ENCODE data around the gene HERC2. TPM values are rescaled to one million over a fixed set of nuclear protein-coding genes. Genes with fewer than 3 reads are reported as not detected.

Gene HERC2
- total and polyA plus RNA-seq, 2 of the 4 experiments (the other 2 are of a cell fraction) = 20.8 to 28.9 TPM

DNA sequence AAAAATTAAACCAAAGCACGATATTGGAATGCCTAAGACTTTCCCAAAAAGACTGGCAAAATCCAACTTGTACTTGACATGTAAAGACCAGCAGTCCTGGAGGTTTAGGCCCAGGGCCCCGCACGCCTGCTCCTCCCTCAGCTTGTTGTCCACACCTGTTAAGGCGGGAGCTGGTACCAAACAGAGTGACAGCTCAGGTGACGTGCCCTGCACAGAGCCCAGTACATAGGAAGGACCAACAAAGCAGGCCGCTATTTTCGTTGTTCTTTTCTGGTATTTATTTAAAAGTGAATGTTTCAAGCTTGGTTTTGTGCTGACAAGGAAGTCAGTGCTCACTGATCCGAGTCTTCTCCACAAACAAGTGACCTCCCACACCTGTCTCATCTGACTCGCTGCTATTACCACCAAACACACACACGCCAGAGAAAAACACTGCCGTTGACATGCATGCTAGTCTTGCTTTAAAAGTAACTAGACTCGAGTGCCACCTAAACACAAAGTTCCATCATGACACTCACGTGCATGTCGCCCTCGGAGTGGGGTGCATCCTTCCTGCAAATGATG, 50.2 kb downstream of the HERC2 start:
- no TSS peak for BruUV-seq (replicated peaks)
- H4K5ac ChIP-seq (ENCODE audit: low read depth, low read length) = no peak overlapping the region
- H3K36me3 ChIP-seq (ENCODE audit: control insufficient read depth, insufficient read depth, low read length) = peaks cover 50% of the 10 kb centered on the region
- TF ChIP-seq, protein P1, sequence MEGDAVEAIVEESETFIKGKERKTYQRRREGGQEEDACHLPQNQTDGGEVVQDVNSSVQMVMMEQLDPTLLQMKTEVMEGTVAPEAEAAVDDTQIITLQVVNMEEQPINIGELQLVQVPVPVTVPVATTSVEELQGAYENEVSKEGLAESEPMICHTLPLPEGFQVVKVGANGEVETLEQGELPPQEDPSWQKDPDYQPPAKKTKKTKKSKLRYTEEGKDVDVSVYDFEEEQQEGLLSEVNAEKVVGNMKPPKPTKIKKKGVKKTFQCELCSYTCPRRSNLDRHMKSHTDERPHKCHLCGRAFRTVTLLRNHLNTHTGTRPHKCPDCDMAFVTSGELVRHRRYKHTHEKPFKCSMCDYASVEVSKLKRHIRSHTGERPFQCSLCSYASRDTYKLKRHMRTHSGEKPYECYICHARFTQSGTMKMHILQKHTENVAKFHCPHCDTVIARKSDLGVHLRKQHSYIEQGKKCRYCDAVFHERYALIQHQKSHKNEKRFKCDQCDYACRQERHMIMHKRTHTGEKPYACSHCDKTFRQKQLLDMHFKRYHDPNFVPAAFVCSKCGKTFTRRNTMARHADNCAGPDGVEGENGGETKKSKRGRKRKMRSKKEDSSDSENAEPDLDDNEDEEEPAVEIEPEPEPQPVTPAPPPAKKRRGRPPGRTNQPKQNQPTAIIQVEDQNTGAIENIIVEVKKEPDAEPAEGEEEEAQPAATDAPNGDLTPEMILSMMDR (conservative IDR thresholded peaks at IDR 0.05; ENCODE audit: low read depth, low read length) = no peak
- TF ChIP-seq BHLHE40 (IDR thresholded peaks at IDR 0.05; ENCODE audit: low read depth, low read length) (no peak), SMC3 (IDR thresholded peaks at IDR 0.05; ENCODE audit: low read depth, low read length) (no peak), CEBPB (IDR thresholded peaks at IDR 0.05; ENCODE audit: low read depth, low read length) (no peak)
- intact Hi-C loops (cut with micrococcal nuclease) = no loop called here
- DNase-seq (no peak), ATAC-seq (ENCODE audit: low read depth) (no peak)
- H3K79me1 ChIP-seq (ENCODE audit: low read depth in 1 of 2, low read length in 2 of 2) = peaks cover 6 to 27% of the 10 kb centered on the region in 2 experiments; a peak in 1 of 4 replicates
- no peak overlapping the region for H2BK15ac ChIP-seq (ENCODE audit: low read depth, low read length)
- in situ Hi-C loops (cut with MboI; ENCODE audit: low sequenced_read_pairs) = no loop called here
- dilution Hi-C loops (cut with HindIII; ENCODE audit: low sequenced_read_pairs, unreplicated experiment) = no loop called here
- H3K4ac ChIP-seq (ENCODE audit: low read depth, low read length) = no peak overlapping the region
- no peak overlapping the region for H3K9ac ChIP-seq (ENCODE audit: low read depth, low read length)
- no peak overlapping the region for H3K23ac ChIP-seq (ENCODE audit: low read depth, low read length)
- peaks cover 3% of the 10 kb centered on the region; the same call in 1 of the 2 replicates for H4K20me1 ChIP-seq (ENCODE audit: insufficient read depth, low read length)
- no peak overlapping the region for H2BK120ac ChIP-seq (ENCODE audit: low read depth, low read length)
- H4K8ac ChIP-seq (ENCODE audit: low read depth in 2 of 2, low read length in 2 of 2) = no peak overlapping the region
- no peak overlapping the region for H3K27ac ChIP-seq (ENCODE audit: insufficient read depth, low read length)
- H3K56ac ChIP-seq (ENCODE audit: extremely low read depth, insufficient read depth, low read length) = no peak overlapping the region
- no peaks in the 10 kb centered on the region for H3K4me1 ChIP-seq (ENCODE audit: control insufficient read depth, insufficient read depth, low read length)
- WGBS, 2 experiments (ENCODE audit: extremely low coverage in 2 of 2, insufficient read length in 1 of 2) = 100% methylated on average over 5 of the region's 15 CpGs; no CpG with 5 or more reads in 1 of the 2 experiments
- H2BK5ac ChIP-seq (ENCODE audit: low read depth, low read length, poor library complexity, severe bottlenecking) = no peak overlapping the region
- no peak overlapping the region for H4K91ac ChIP-seq (ENCODE audit: insufficient read depth, low read depth, low read length)
- CTCF ChIA-PET = no interaction called here
- no peak overlapping the region for H3K4me2 ChIP-seq (ENCODE audit: low read depth, low read length)
- H3K4me3 ChIP-seq (ENCODE audit: insufficient read depth, low read depth, low read length) = no peak overlapping the region
- no peak overlapping the region for H3K18ac ChIP-seq (ENCODE audit: low read depth, low read length)
- 0 out of 2 replicates have a peak, but pooled peaks cover 13% of the 10 kb centered on the region for H3K9me1 ChIP-seq (ENCODE audit: insufficient read depth, low read length)
- no peak overlapping the region for H2AK5ac ChIP-seq (ENCODE audit: low read depth, low read length)
- POLR2A ChIA-PET (ENCODE audit: unreplicated experiment) = no interaction called here
- H3K14ac ChIP-seq (replicated peaks; ENCODE audit: low read depth, low read length) = no peak overlapping the region
- no peak overlapping the region for H2AFZ ChIP-seq (replicated peaks; ENCODE audit: low read length, poor library complexity)
- H2BK20ac ChIP-seq (ENCODE audit: low read depth, low read length) = no peak overlapping the region
- H3K27me3 ChIP-seq (ENCODE audit: control insufficient read depth, insufficient read depth, low read length) = no peaks in the 10 kb centered on the region
- H2AK9ac ChIP-seq (replicated peaks; ENCODE audit: low read depth, low read length, poor library complexity) = no peak overlapping the region
- H3K9me3 ChIP-seq (ENCODE audit: control insufficient read depth, insufficient read depth, low read length) = no peaks in the 10 kb centered on the region
